ENCODE data around the gene RBM8A. TPM values are rescaled to one million over a fixed set of nuclear protein-coding genes. Genes with fewer than 3 reads are reported as not detected.
A peak's percentile ranks its signal among the peaks of the same experiment; 100 is the strongest.

Gene RBM8A
- total and polyA plus RNA-seq, 2 experiments from 2014 or later, result 282 to 289 TPM

DNA sequence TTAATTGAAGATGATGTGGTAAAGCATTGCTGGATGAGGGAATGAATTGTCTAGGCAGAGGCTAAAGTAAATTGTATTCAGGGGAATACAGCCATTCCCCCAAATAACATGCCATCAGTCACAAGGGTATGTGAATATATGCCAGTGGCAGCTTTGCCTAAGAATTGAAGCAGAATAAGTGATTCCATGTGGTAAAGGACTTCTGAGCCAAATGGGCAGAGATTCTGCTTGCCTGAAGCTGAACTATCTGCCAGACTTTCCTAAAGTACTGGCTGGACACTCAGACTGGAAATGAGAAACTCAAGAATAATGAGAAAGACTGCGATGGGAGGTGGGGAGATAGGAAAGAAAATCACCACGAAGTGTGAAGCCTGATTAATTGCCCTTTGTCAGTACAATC, 28.2 kb upstream of the RBM8A start:
- H3K36me3 ChIP-seq, result no peaks in the 10 kb centered on the region
- H3K9me3 ChIP-seq (ENCODE audit: low read depth), result no peaks in the 10 kb centered on the region
- peaks cover 3% of the 10 kb centered on the region for H3K27me3 ChIP-seq
- H3K4me3 ChIP-seq, result no peak overlapping the region
- peak in 1 of 2 donors; percentile 24 for DNase-seq (ENCODE audit: low read depth in 1 of 2, low spot score in 1 of 2)
- no peak overlapping the region for H3K27ac ChIP-seq
- H3K4me1 ChIP-seq (ENCODE audit: low read depth), result peaks cover 25% of the 10 kb centered on the region
- TF ChIP-seq CTCF (IDR thresholded peaks at IDR 0.05; ENCODE audit: low read depth, low read length), result no peak

DNA sequence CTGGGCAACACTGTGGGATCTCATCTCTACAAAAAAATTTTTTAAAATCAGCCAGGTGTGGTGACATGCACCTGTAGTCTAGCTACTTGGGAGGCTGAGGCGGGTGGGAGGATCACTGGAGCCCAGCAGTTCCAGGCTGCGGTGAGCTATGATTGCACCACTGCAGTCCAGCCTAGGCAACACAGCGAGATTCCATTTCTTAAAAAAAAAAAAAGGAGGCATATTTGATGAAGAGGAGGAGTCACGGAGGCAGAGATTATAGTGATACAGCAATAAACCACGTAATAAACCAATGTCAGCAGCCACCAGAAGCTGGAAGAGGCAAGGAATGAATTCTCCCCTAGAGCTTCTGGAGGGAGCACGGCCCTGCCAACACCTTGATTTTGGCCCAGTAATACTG, 26.6 kb upstream of the RBM8A start:
- DNase-seq (ENCODE audit: low read depth in 1 of 2, low spot score in 1 of 2), result no peak
- H3K4me1 ChIP-seq (ENCODE audit: low read depth), result peaks cover 25% of the 10 kb centered on the region
- no peaks in the 10 kb centered on the region for H3K9me3 ChIP-seq (ENCODE audit: low read depth)
- no peak overlapping the region for H3K4me3 ChIP-seq
- H3K27me3 ChIP-seq, result no peaks in the 10 kb centered on the region
- no peak for TF ChIP-seq CTCF (IDR thresholded peaks at IDR 0.05; ENCODE audit: low read depth, low read length)
- no peak overlapping the region for H3K27ac ChIP-seq
- H3K36me3 ChIP-seq, result no peaks in the 10 kb centered on the region

- H3K4me3 ChIP-seq, result no peak overlapping the region
- no peaks in the 10 kb centered on the region for H3K27me3 ChIP-seq
- peaks cover 22% of the 10 kb centered on the region for H3K4me1 ChIP-seq (ENCODE audit: low read depth)
- DNase-seq (ENCODE audit: low read depth in 1 of 2, low spot score in 1 of 2), result no peak
- no peaks in the 10 kb centered on the region for H3K36me3 ChIP-seq
- H3K27ac ChIP-seq, result no peak overlapping the region
- H3K9me3 ChIP-seq (ENCODE audit: low read depth), result no peaks in the 10 kb centered on the region
- no peak for TF ChIP-seq CTCF (IDR thresholded peaks at IDR 0.05; ENCODE audit: low read depth, low read length)
Observed at GRCh38 chr1:145952903-145953302, 25.6 kb upstream of the RBM8A start.

DNA sequence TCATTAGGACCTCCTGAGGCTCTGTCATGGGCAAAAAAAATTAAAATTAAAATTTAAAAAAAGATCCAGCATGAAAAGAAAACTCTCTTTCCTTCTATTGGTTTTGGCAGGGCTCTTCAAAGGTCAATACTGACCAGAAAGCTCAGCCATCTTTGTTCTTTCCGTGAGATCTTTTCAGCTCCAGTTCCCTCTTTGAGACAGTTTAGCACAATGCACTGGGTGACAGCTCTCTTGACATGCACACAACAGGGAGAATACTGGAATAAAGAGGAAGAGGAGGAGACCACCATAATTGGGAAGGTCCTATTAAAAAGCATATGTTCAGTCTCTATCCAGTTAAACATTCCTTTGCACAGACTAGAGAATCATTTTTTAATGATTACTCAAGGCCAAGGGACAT, 24.2 kb upstream of the RBM8A start:
- Histone ChIP-seq H3K36me3 (peaks cover 3% of the 10 kb centered on the region), H3K9me3 (ENCODE audit: low read depth) (no peaks in the 10 kb centered on the region), H3K27ac (no peak overlapping the region), H3K4me3 (no peak overlapping the region), H3K4me1 (ENCODE audit: low read depth) (peaks cover 20% of the 10 kb centered on the region), H3K27me3 (no peaks in the 10 kb centered on the region)
- no peak for TF ChIP-seq CTCF (IDR thresholded peaks at IDR 0.05; ENCODE audit: low read depth, low read length)
- DNase-seq (ENCODE audit: low read depth in 1 of 2, low spot score in 1 of 2), result no peak

- Histone ChIP-seq H3K4me1 (ENCODE audit: low read depth) (no peaks in the 10 kb centered on the region), H3K4me3 (no peak overlapping the region), H3K27me3 (no peaks in the 10 kb centered on the region), H3K27ac (no peak overlapping the region), H3K36me3 (peaks cover 6% of the 10 kb centered on the region), H3K9me3 (ENCODE audit: low read depth) (no peaks in the 10 kb centered on the region)
- no peak for DNase-seq (ENCODE audit: low read depth in 1 of 2, low spot score in 1 of 2)
- no peak for TF ChIP-seq CTCF (IDR thresholded peaks at IDR 0.05; ENCODE audit: low read depth, low read length)
Observed at GRCh38 chr1:145949219-145949618, 21.9 kb upstream of the RBM8A start.

GRCh38 chr1:145947551-145947950, 20.3 kb upstream of the RBM8A start:
- no peaks in the 10 kb centered on the region for H3K4me1 ChIP-seq (ENCODE audit: low read depth)
- H3K27me3 ChIP-seq, result no peaks in the 10 kb centered on the region
- H3K27ac ChIP-seq, result no peak overlapping the region
- H3K9me3 ChIP-seq (ENCODE audit: low read depth), result no peaks in the 10 kb centered on the region
- no peak for DNase-seq (ENCODE audit: low read depth in 1 of 2, low spot score in 1 of 2)
- no peak for TF ChIP-seq CTCF (IDR thresholded peaks at IDR 0.05; ENCODE audit: low read depth, low read length)
- H3K36me3 ChIP-seq, result peaks cover 8% of the 10 kb centered on the region
- no peak overlapping the region for H3K4me3 ChIP-seq

Measured in cardiac muscle cell (in vitro differentiated cells and primary cell).